Kidney (tissue), 22 donors: ENCODE data around the gene GPR34. TPM values are rescaled to one million over a fixed set of nuclear protein-coding genes. Genes with fewer than 3 reads are reported as not detected.
"Not testable (repeated sequence)": the region's sequence is repeated elsewhere in the genome, so short reads cannot be mapped to it uniquely, and the experiment has no call there.

Source experiments
- DNase-seq, 5 donors: peaks; one replicate each; pipeline ENCODE4 v3.0.0-alpha.2; 2013 to 2020
- FAIRE-seq: peaks from 2 replicates; lab custom pipeline; 2012; peaks lifted over from hg19 to GRCh38; lab: Jason Lieb, UNC
- H3K27ac ChIP-seq, 2 donors: one replicate each; pipeline ENCODE4 v1.7.0; 2013; ENCODE audit warnings: low read depth in 2 of 2, low read length in 2 of 2, inconsistent platforms in 1 of 2
- H3K27me3 ChIP-seq: one replicate; pipeline ENCODE4 v1.7.1; 2013; ENCODE audit warnings: low read length, inconsistent platforms; ENCODE audit not compliant: control insufficient read depth, insufficient read depth
- H3K36me3 ChIP-seq, 3 donors: one replicate each; pipeline versions ENCODE4 v1.7.0 to v1.7.1; 2013; ENCODE audit warnings: low read length in 3 of 3, control low read depth in 1 of 3, inconsistent platforms in 1 of 3; ENCODE audit not compliant: insufficient read depth in 3 of 3, control insufficient read depth in 2 of 3
- H3K4me1 ChIP-seq, 3 donors: one replicate each; pipeline versions ENCODE4 v1.7.0 to v1.7.1; 2013; ENCODE audit warnings: low read length in 3 of 3, inconsistent platforms in 1 of 3, low read depth in 1 of 3; ENCODE audit not compliant: control insufficient read depth in 2 of 3, insufficient read depth in 2 of 3
- H3K4me3 ChIP-seq, 3 donors: one replicate each; pipeline versions ENCODE4 v1.7.0 to v1.8.1; 2013; ENCODE audit warnings: low read length in 3 of 3, control low read depth in 1 of 3, inconsistent platforms in 1 of 3
- H3K9ac ChIP-seq, 3 donors: one replicate each; pipeline versions ENCODE4 v1.7.0 to v1.7.1; 2013; ENCODE audit warnings: low read length in 3 of 3, control low read depth in 1 of 3, inconsistent platforms in 1 of 3
- H3K9me3 ChIP-seq, 3 donors: one replicate each; pipeline versions ENCODE4 v1.7.0 to v1.7.1; 2013; ENCODE audit warnings: low read length in 3 of 3, control low read depth in 1 of 3, inconsistent platforms in 1 of 3; ENCODE audit not compliant: control insufficient read depth in 2 of 3, insufficient read depth in 1 of 3
- CTCF ChIP-seq: IDR thresholded peaks from 3 replicates; pipeline ENCODE4 v1.5.1; 2012; ENCODE audit warnings: mild to moderate bottlenecking, moderate library complexity, borderline replicate concordance; ENCODE audit not compliant: insufficient read depth; ENCODE audit errors: extremely low read depth
- intact Hi-C: fragments of 100-400 bp; cut with DNase I; formaldehyde crosslinking; loops from one replicate; pipeline ENCODE4 v1.11.1; 2022
- long read RNA-seq, 10 donors: library from polyadenylated mRNA in 1 of 10; unstranded in 1 of 10; transcript quantifications; one replicate each; pipeline ENCODE4 v2.0.0 and lab custom pipeline, GENCODE V29; 2021 to 2026
- polyA plus RNA-seq: library from polyadenylated mRNA; stranded (reverse); fragments of 350-450 nt; fragmentation: Illumina TruSeq; extraction: RNeasy Lipid Tissue Mini Kit (QIAGEN cat#74804); gene quantifications from one replicate; pipeline ENCODE4 v1.2.3, GENCODE V29; 2014; ENCODE audit warnings: low read depth, low replicate concordance; ENCODE audit not compliant: insufficient read depth
- total RNA-seq: library from RNA; stranded (reverse); fragmentation: NEBNext Ultra II Directional; extraction: Animal tissue kit (Norgen Biotek cat#: 25700); gene quantifications from one replicate; pipeline ENCODE4 v1.2.1, GENCODE V29; 2021
- donor health status: control.
- donor health status: control.
- donor health status: control.
- donor health status: control.
- donor health status: control.
- donor health status: DM: yes; HTN: yes; CAD: no.
- donor health status: Normal renal cell carcinoma (clear cell type).

The GPR34 gene
- total RNA-seq, result 17.9 TPM
- 2.2 TPM for polyA plus RNA-seq
- long read RNA-seq, donor 1, partial matches to known transcripts, result 0 of 2 reads
- long read RNA-seq, donor 1, other reads (novel, unspliced or antisense), result 0 of 2 reads
- long read RNA-seq, donor 2, partial matches to known transcripts, result 0 of 3 reads
- long read RNA-seq, donor 2, other reads (novel, unspliced or antisense), result 0 of 3 reads
- long read RNA-seq, donor 3, result 0 reads
- long read RNA-seq, donor 4, partial matches to known transcripts, result 0 of 1 reads
- long read RNA-seq, donor 4, other reads (novel, unspliced or antisense), result 0 of 1 reads
- long read RNA-seq, donor 5, result 0 reads
- long read RNA-seq, donor 6, partial matches to known transcripts, result 0 of 3 reads
- long read RNA-seq, donor 6, other reads (novel, unspliced or antisense), result 0 of 3 reads
- long read RNA-seq, donor 7, partial matches to known transcripts, result 1 of 3 reads
- long read RNA-seq, donor 7, other reads (novel, unspliced or antisense), result 1 of 3 reads
- long read RNA-seq, donor 8, result 0 reads
- long read RNA-seq, donor 9, result 0 reads
- long read RNA-seq, donor 10, partial matches to known transcripts, result 0 of 2 reads
- long read RNA-seq, donor 10, other reads (novel, unspliced or antisense), result 0 of 2 reads

- H3K36me3 ChIP-seq, result no peaks in the 10 kb centered on the region
- no peak for TF ChIP-seq CTCF
- peaks cover 4% of the 10 kb centered on the region for H3K27me3 ChIP-seq
- H3K9ac ChIP-seq, result no peak within 1 kb of the TSS
- no peaks in the 10 kb centered on the region for H3K4me1 ChIP-seq
- H3K27ac ChIP-seq, result no peak within 1 kb of the TSS
- no peaks in the 10 kb centered on the region for H3K9me3 ChIP-seq
- no peak within 1 kb of the TSS for H3K4me3 ChIP-seq
- intact Hi-C loops, result no loop called here
- FAIRE-seq (no peak), DNase-seq (no peak)
Measured at GRCh38 chrX:41688835-41689234, at the start of gene GPR34. Gene GPR34 (plus strand): TSS chrX:41688973. CDS start chrX:41695634, 6,661 bp downstream.

- H3K4me3 ChIP-seq, H3K27me3 ChIP-seq, intact Hi-C loops, H3K36me3 ChIP-seq, H3K9ac ChIP-seq, FAIRE-seq, H3K9me3 ChIP-seq, H3K27ac ChIP-seq, H3K4me1 ChIP-seq, DNase-seq: not testable (repeated sequence)
Measured at GRCh38 chrX:41646201-41646600, 42.6 kb upstream of the GPR34 start.

GRCh38 chrX:41653125-41653524 lies 35.6 kb upstream of the GPR34 start:
- H3K9ac ChIP-seq, result no peak overlapping the region
- H3K27me3 ChIP-seq, result peaks cover 3% of the 10 kb centered on the region
- no peak overlapping the region for H3K4me3 ChIP-seq
- no peak for FAIRE-seq
- DNase-seq, result no peak
- peaks cover 0 to 3% (median 0%) of the 10 kb centered on the region in 3 donors for H3K36me3 ChIP-seq
- TF ChIP-seq CTCF, result no peak
- H3K27ac ChIP-seq, result no peak overlapping the region
- intact Hi-C loops, result no loop called here
- H3K9me3 ChIP-seq, result no peaks in the 10 kb centered on the region
- H3K4me1 ChIP-seq, result no peaks in the 10 kb centered on the region

GRCh38 chrX:41655101-41655500 lies 33.7 kb upstream of the GPR34 start:
- no peak for FAIRE-seq
- H3K27me3 ChIP-seq, result peaks cover 3% of the 10 kb centered on the region
- intact Hi-C loops, result no loop called here

More at GRCh38 chrX:41655101-41655500, 33.7 kb upstream of the GPR34 start:
- H3K9me3 ChIP-seq, result no peaks in the 10 kb centered on the region
- DNase-seq, result no peak
- peaks cover 0 to 3% (median 0%) of the 10 kb centered on the region in 3 donors for H3K36me3 ChIP-seq
- H3K4me1 ChIP-seq, result no peaks in the 10 kb centered on the region
- H3K9ac ChIP-seq, result no peak overlapping the region
- no peak for TF ChIP-seq CTCF
- no peak overlapping the region for H3K27ac ChIP-seq
- H3K4me3 ChIP-seq, result no peak overlapping the region
